ENCODE data around the gene DHDH. TPM values are rescaled to one million over a fixed set of nuclear protein-coding genes. Genes with fewer than 3 reads are reported as not detected.

The DHDH gene
- total RNA-seq, 1 experiment from 2014 or later: 2.0 TPM

DNA sequence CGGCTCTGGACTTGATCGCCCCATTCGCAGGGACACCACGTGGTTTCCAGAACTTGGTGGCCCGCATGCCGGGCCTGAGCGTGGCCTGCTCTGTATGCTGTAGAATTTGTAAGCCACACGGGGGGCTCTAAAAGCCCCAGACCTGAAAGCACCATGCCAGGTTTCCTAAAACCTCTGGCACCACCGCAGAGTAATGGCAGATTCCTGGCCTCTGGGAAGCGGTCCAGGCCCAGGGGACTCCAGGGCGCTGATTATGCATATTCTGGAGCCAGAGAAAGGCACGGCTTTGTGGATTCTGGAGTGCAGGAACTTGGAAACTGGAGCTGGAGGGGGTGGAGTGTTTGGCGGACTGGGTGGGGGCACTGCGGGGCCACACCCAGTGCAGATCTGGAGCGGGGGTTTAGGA is 35.3 kb downstream of the DHDH start:
- H3K4me1 ChIP-seq (replicated peaks; ENCODE audit: insufficient read depth): peaks cover 21% of the 10 kb centered on the region
- ChIA-PET POLR2A (ENCODE audit: unreplicated experiment) (interaction anchor here (0.7 to 1.0 kb wide), 2 partner anchors 24 to 82 kb away, joined by 3 to 4 read pairs; no protein-coding TSS in a partner anchor), CTCF (no interaction called here)
- no peak overlapping the region for H2AFZ ChIP-seq
- H3K9me2 ChIP-seq (ENCODE audit: insufficient read depth): no peaks in the 10 kb centered on the region
- TF ChIP-seq, protein P1, sequence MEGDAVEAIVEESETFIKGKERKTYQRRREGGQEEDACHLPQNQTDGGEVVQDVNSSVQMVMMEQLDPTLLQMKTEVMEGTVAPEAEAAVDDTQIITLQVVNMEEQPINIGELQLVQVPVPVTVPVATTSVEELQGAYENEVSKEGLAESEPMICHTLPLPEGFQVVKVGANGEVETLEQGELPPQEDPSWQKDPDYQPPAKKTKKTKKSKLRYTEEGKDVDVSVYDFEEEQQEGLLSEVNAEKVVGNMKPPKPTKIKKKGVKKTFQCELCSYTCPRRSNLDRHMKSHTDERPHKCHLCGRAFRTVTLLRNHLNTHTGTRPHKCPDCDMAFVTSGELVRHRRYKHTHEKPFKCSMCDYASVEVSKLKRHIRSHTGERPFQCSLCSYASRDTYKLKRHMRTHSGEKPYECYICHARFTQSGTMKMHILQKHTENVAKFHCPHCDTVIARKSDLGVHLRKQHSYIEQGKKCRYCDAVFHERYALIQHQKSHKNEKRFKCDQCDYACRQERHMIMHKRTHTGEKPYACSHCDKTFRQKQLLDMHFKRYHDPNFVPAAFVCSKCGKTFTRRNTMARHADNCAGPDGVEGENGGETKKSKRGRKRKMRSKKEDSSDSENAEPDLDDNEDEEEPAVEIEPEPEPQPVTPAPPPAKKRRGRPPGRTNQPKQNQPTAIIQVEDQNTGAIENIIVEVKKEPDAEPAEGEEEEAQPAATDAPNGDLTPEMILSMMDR (conservative IDR thresholded peaks at IDR 0.05): no peak
- TF ChIP-seq EZH2 (IDR thresholded peaks at IDR 0.05; ENCODE audit: low read depth): no peak
- no peak for DNase-seq
- peaks cover 22% of the 10 kb centered on the region for H3K36me3 ChIP-seq (ENCODE audit: low read depth)
- no peaks in the 10 kb centered on the region for H3K9me3 ChIP-seq (ENCODE audit: insufficient read depth, low read depth)
- no peaks in the 10 kb centered on the region for H3K27me3 ChIP-seq (ENCODE audit: insufficient read depth, low read depth)
- peaks cover 61% of the 10 kb centered on the region for H3F3A ChIP-seq (ENCODE audit: insufficient read depth, low read depth)
- no peak overlapping the region for H3K4me2 ChIP-seq
- intact Hi-C loops (cut with micrococcal nuclease; ENCODE audit: unreplicated experiment): loop anchor here (5.0 to 10.0 kb wide), 2 partner anchors 322 to 484 kb away; partner anchors contain the start of gene CA11
- peaks cover 33% of the 10 kb centered on the region for H3K79me2 ChIP-seq (ENCODE audit: low read depth)
- no TSS peak for BruUV-seq (replicated peaks)
- H3K4me3 ChIP-seq: no peak overlapping the region
- no peak overlapping the region for H3K27ac ChIP-seq
- H4K20me1 ChIP-seq (ENCODE audit: insufficient read depth): peaks cover 22% of the 10 kb centered on the region

DNA sequence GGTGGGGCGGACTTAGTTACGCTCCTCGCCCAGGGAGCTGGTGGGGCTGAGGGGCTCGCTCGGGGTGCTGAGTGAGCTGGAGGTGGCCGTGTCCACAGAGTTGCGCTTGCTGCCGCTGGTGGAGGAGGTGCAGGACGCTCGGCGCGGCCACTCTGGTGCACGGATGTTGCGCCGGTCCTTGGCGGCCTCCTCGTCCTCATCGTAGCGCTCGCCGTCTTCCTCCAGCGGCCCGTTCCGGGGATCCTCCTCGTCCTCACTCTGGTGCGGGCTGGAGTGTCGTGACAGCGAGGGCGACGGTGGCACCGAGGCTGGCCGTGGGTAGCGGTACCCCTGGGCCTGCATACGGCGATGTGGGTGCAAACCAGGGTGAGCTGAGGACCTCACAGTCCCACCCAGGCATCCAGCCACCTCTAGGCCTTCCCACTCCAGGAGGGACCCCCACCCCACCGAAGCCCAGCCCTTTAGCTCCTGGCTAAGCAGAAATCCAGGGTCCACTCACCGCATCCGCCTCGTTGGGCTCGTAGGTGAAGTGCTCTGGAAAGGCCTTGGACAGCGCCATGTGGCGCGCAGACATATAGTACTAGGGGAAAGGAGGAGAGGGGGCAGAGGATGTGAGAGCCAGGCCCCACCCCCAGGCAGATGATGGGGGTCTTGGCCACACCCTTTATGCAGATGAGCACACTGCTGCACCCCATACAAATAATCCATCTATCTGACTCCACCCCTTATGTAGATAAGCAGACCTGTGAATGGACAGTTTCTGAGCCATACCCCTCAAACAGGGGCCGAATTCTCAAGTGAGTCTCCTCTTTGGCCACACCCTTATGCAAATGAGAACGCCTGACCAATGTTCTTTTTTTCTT is 36.0 kb downstream of the DHDH start:
- Histone ChIP-seq H3K27ac (no peak overlapping the region), H3K27me3 (ENCODE audit: insufficient read depth, low read depth) (no peaks in the 10 kb centered on the region), H3F3A (ENCODE audit: insufficient read depth, low read depth) (peaks cover 54% of the 10 kb centered on the region), H2AFZ (no peak overlapping the region), H3K4me2 (no peak overlapping the region), H3K9me2 (ENCODE audit: insufficient read depth) (no peaks in the 10 kb centered on the region), H3K4me3 (no peak overlapping the region), H3K79me2 (ENCODE audit: low read depth) (peaks cover 29% of the 10 kb centered on the region), H3K9me3 (ENCODE audit: insufficient read depth, low read depth) (no peaks in the 10 kb centered on the region), H4K20me1 (ENCODE audit: insufficient read depth) (peaks cover 22% of the 10 kb centered on the region), H3K4me1 (replicated peaks; ENCODE audit: insufficient read depth) (peaks cover 14% of the 10 kb centered on the region), H3K36me3 (ENCODE audit: low read depth) (peaks cover 25% of the 10 kb centered on the region)
- ChIA-PET CTCF (interaction anchor here (1.3 kb wide), 1 partner anchor 23 kb away, joined by 11 read pairs; the partner anchor contains the start of genes GYS1 and RUVBL2), POLR2A (ENCODE audit: unreplicated experiment) (no interaction called here)
- DNase-seq: peak in 1 of 2 experiments; percentile 79
- TF ChIP-seq EZH2 (IDR thresholded peaks at IDR 0.05; ENCODE audit: low read depth): no peak
- TF ChIP-seq, protein P1 (conservative IDR thresholded peaks at IDR 0.05): no peak
- BruUV-seq (replicated peaks): no TSS peak
- intact Hi-C loops (cut with micrococcal nuclease; ENCODE audit: unreplicated experiment): loop anchor here (5.0 to 10.0 kb wide), 2 partner anchors 322 to 485 kb away; partner anchors contain the start of gene CA11

DNA sequence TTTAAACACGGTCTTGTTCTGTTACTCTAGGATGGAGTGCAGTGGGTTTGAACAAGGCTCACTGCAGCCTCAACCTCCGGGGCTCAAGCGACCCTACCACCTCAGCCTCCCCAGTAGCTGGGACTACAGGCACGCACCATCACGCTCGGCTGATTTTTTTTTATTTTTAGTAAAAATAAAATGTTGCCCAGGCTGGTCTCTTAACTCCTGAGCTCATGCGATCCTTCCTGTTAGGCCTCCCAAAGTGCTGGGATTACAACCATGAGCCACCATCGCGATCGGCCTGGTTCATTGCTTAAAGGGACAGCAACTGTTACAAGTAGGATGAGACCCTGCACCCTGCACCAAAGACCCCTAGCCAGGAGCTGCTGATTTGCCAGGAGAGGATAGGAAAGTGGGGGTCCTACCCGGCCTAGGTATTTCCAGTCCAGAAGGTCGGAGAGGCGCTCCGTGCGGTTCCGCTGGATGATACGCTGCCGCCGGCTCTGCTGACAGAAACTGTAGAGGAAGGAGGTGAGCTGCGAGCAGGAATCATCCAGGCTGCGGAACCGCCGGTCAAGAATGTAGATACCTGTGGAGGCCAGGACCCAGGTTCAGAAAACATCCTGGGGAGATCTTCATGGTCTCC is 36.8 kb downstream of the DHDH start:
- BruUV-seq (replicated peaks): no TSS peak
- TF ChIP-seq, protein P1 (conservative IDR thresholded peaks at IDR 0.05): no peak
- TF ChIP-seq EZH2 (IDR thresholded peaks at IDR 0.05; ENCODE audit: low read depth): no peak
- H3K4me2 ChIP-seq: no peak overlapping the region

More for the DNA sequence above, 36.8 kb downstream of the DHDH start:
- Histone ChIP-seq H4K20me1 (ENCODE audit: insufficient read depth) (peaks cover 22% of the 10 kb centered on the region), H3K27ac (no peak overlapping the region), H3F3A (ENCODE audit: insufficient read depth, low read depth) (peaks cover 52% of the 10 kb centered on the region), H2AFZ (no peak overlapping the region), H3K27me3 (ENCODE audit: insufficient read depth, low read depth) (no peaks in the 10 kb centered on the region), H3K4me3 (no peak overlapping the region), H3K9me3 (ENCODE audit: insufficient read depth, low read depth) (no peaks in the 10 kb centered on the region), H3K4me1 (replicated peaks; ENCODE audit: insufficient read depth) (peaks cover 12% of the 10 kb centered on the region), H3K79me2 (ENCODE audit: low read depth) (peaks cover 26% of the 10 kb centered on the region), H3K36me3 (ENCODE audit: low read depth) (peaks cover 25% of the 10 kb centered on the region), H3K9me2 (ENCODE audit: insufficient read depth) (no peaks in the 10 kb centered on the region)
- intact Hi-C loops (cut with micrococcal nuclease; ENCODE audit: unreplicated experiment): no loop called here
- no peak for DNase-seq
- ChIA-PET CTCF (interaction anchor here (0.6 to 1.3 kb wide), 7 partner anchors 22 to 325 kb away, joined by 4 to 11 read pairs (median 5); partner anchors contain the start of genes GYS1 and RUVBL2), POLR2A (ENCODE audit: unreplicated experiment) (interaction anchor here (0.6 kb wide), 2 partner anchors 89 to 672 kb away, joined by 4 to 5 read pairs; partner anchors contain the start of gene SCAF1)
